HepG2 (cell line): Measurements from ENCODE around the gene SLC22A23. TPM values are rescaled to one million over a fixed set of nuclear protein-coding genes. Genes with fewer than 3 reads are reported as not detected.

Experiments used
- ATAC-seq: fragments of 200-7000 bp; cut with Tn5 transposase; 3 replicates; pipeline ENCODE4 v1.9.1; 2020; ENCODE audit warnings: mild to moderate bottlenecking, moderate library complexity
- BruUV-seq: library from RNA; stranded (reverse); fragments of 400-500 nt; replicated peaks from 2 replicates; lab custom pipeline; 2021; lab: Mats Ljungman, UMichigan
- CTCF ChIA-PET: fragments of 300-600 bp; formaldehyde crosslinking; extraction: SDS; loops from one replicate; lab custom pipeline; 2021; ENCODE audit warnings: low total read pairs, inconsistent platforms, low intra/inter-chr PET ratio; lab: Yijun Ruan, JAX
- POLR2A ChIA-PET: fragments of 350-600 bp; sonication (Branson Sonifier 250); formaldehyde crosslinking; loops from one replicate; lab custom pipeline; 2020; ENCODE audit warnings: antibody characterized with exemption, inconsistent platforms; lab: Yijun Ruan, JAX
- DNase-seq: peaks from one replicate; pipeline ENCODE4 v3.0.0-alpha.2; 2015; ENCODE audit warnings: low spot score
- FAIRE-seq: peaks from 3 replicates; lab custom pipeline; 2011; peaks lifted over from hg19 to GRCh38; lab: Jason Lieb, UNC
- H2AFZ ChIP-seq: one replicate; pipeline ENCODE4 v1.6.1; 2011; ENCODE audit warnings: low read length, inconsistent platforms
- H3K27ac ChIP-seq: fragments of 300-600 bp; 3 replicates; pipeline ENCODE4 v1.8.0; 2011; ENCODE audit warnings: mixed run types, mild to moderate bottlenecking, mixed read lengths, low read length, inconsistent platforms; ENCODE audit not compliant: insufficient read depth; ENCODE audit errors: extremely low read length
- H3K27me3 ChIP-seq, 2 experiments: fragments of 200-600 bp in 1 of 2; 2 replicates in 1 of 2; 3 replicates in 1 of 2; pipeline versions ENCODE4 v1.6.0 to v1.8.0; 2011; ENCODE audit warnings: low read length in 2 of 2, mild to moderate bottlenecking in 2 of 2, moderate library complexity in 2 of 2, inconsistent platforms in 1 of 2; ENCODE audit not compliant: insufficient read depth in 2 of 2, control insufficient read depth in 1 of 2
- H3K36me3 ChIP-seq, 2 experiments: fragments of 200-600 bp in 1 of 2; replicated peaks in 1 of 2; 2 replicates in 1 of 2; 3 replicates in 1 of 2; pipeline versions ENCODE4 v1.5.1 to v1.8.0; 2011; ENCODE audit warnings: low read length in 2 of 2, inconsistent platforms in 1 of 2; ENCODE audit not compliant: insufficient read depth in 2 of 2, control insufficient read depth in 1 of 2
- H3K4me1 ChIP-seq: 2 replicates; pipeline ENCODE4 v1.5.1; 2012; ENCODE audit warnings: low read length, inconsistent platforms; ENCODE audit not compliant: insufficient read depth
- H3K4me2 ChIP-seq: 2 replicates; pipeline ENCODE4 v1.6.0; 2011; ENCODE audit warnings: low read depth, low read length, inconsistent platforms
- H3K4me3 ChIP-seq, 3 experiments: fragments of 200-600 bp in 1 of 3; sonication (generic), shearing (Covaris generic) in 1 of 3; replicated peaks in 1 of 3; 2 replicates each; pipeline ENCODE4 v1.5.1; 2011 to 2016; ENCODE audit warnings: low read length in 3 of 3, inconsistent platforms in 2 of 3, low read depth in 2 of 3, mild to moderate bottlenecking in 2 of 3, control low read depth in 1 of 3, mixed read lengths in 1 of 3; ENCODE audit not compliant: insufficient read depth in 1 of 3
- H3K79me2 ChIP-seq: one replicate; pipeline ENCODE4 v1.6.1; 2011; ENCODE audit warnings: low read length, inconsistent platforms; ENCODE audit not compliant: insufficient read depth
- H3K9ac ChIP-seq: 2 replicates; pipeline ENCODE4 v1.6.0; 2011; ENCODE audit warnings: mild to moderate bottlenecking, low read depth, low read length, inconsistent platforms; ENCODE audit not compliant: insufficient read depth
- H3K9me3 ChIP-seq: 2 replicates; pipeline ENCODE4 v1.5.1; 2012; ENCODE audit warnings: mild to moderate bottlenecking, low read length
- H4K20me1 ChIP-seq: 2 replicates; pipeline ENCODE4 v1.6.0; 2011; ENCODE audit warnings: inconsistent platforms, mild to moderate bottlenecking, low read length, moderate library complexity; ENCODE audit not compliant: insufficient read depth
- BCL6 ChIP-seq: IDR thresholded peaks from 2 replicates; pipeline ENCODE4 v1.6.1; 2016; ENCODE audit warnings: missing genetic modification reagents, missing compliant biosample characterization
- CTCF ChIP-seq: sonication (generic); formaldehyde crosslinking; IDR thresholded peaks from 2 replicates; pipeline ENCODE4 v1.5.0; 2020; ENCODE audit warnings: mild to moderate bottlenecking, missing genetic modification reagents, moderate library complexity
- DRAP1 ChIP-seq: IDR thresholded peaks from 2 replicates; pipeline ENCODE4 v1.6.1; 2016; ENCODE audit warnings: missing genetic modification reagents, missing compliant biosample characterization
- EEA1 ChIP-seq: sonication (generic); formaldehyde crosslinking; IDR thresholded peaks from 2 replicates; pipeline ENCODE4 v1.5.1; 2020; ENCODE audit warnings: mild to moderate bottlenecking, missing genetic modification reagents, borderline replicate concordance
- ELF4 ChIP-seq: sonication (generic); formaldehyde crosslinking; IDR thresholded peaks from 2 replicates; pipeline ENCODE4 v1.5.0; 2020; ENCODE audit warnings: missing genetic modification reagents, mild to moderate bottlenecking, moderate library complexity, borderline replicate concordance
- IKZF4 ChIP-seq: sonication (generic); formaldehyde crosslinking; IDR thresholded peaks from 2 replicates; pipeline ENCODE4 v1.5.1; 2020; ENCODE audit warnings: borderline replicate concordance, mild to moderate bottlenecking, low read depth, missing genetic modification reagents; ENCODE audit errors: not compliant biosample characterization
- NR3C1 ChIP-seq: sonication (generic); formaldehyde crosslinking; IDR thresholded peaks from 2 replicates; pipeline ENCODE4 v1.4.0; 2020; ENCODE audit warnings: missing genetic modification reagents
- ONECUT2 ChIP-seq: sonication (generic); formaldehyde crosslinking; IDR thresholded peaks from 2 replicates; pipeline ENCODE4 v1.4.0; 2020; ENCODE audit warnings: missing genetic modification reagents
- PLRG1 ChIP-seq: fragments of 450-650 bp; conservative IDR thresholded peaks from 2 replicates; pipeline ENCODE4 v1.6.1; 2016
- RAD21 ChIP-seq: fragments of 450-650 bp; formaldehyde crosslinking; IDR thresholded peaks from 2 replicates; pipeline ENCODE4 v1.5.0; 2020; ENCODE audit warnings: mild to moderate bottlenecking
- RFX1 ChIP-seq: fragments of 450-650 bp; IDR thresholded peaks from 2 replicates; pipeline ENCODE4 v1.6.1; 2017
- SALL1 ChIP-seq: sonication (generic); formaldehyde crosslinking; IDR thresholded peaks from 2 replicates; pipeline ENCODE4 v1.8.0; 2022; ENCODE audit warnings: mild to moderate bottlenecking, missing genetic modification reagents
- STAG1 ChIP-seq: sonication (generic); formaldehyde crosslinking; IDR thresholded peaks from 2 replicates; pipeline ENCODE4 v1.4.0; 2020; ENCODE audit warnings: missing genetic modification reagents
- ZFX ChIP-seq: sonication (generic); formaldehyde crosslinking; IDR thresholded peaks from 2 replicates; pipeline ENCODE4 v1.4.0; 2020; ENCODE audit warnings: mild to moderate bottlenecking, low read depth, missing genetic modification reagents, moderate library complexity
- ZNF263 ChIP-seq: sonication (generic); formaldehyde crosslinking; IDR thresholded peaks from 2 replicates; pipeline ENCODE4 v1.4.0; 2020; ENCODE audit warnings: missing genetic modification reagents
- ZNF430 ChIP-seq: sonication (generic); formaldehyde crosslinking; IDR thresholded peaks from 2 replicates; pipeline ENCODE4 v1.9.0; 2021; ENCODE audit warnings: mild to moderate bottlenecking, missing genetic modification reagents
- ZNF552 ChIP-seq: sonication (generic); formaldehyde crosslinking; IDR thresholded peaks from 2 replicates; pipeline ENCODE4 v1.9.0; 2022; ENCODE audit warnings: missing genetic modification reagents, mild to moderate bottlenecking, borderline replicate concordance
- ZNF564 ChIP-seq: sonication (generic); formaldehyde crosslinking; IDR thresholded peaks from 2 replicates; pipeline ENCODE4 v1.8.1; 2023; ENCODE audit warnings: mild to moderate bottlenecking, missing genetic modification reagents
- ZNF713 ChIP-seq: sonication (generic); formaldehyde crosslinking; IDR thresholded peaks from 2 replicates; pipeline ENCODE4 v1.4.0; 2020; ENCODE audit warnings: mild to moderate bottlenecking, missing genetic modification reagents
- WGBS: methylation state at CpG from one replicate; pipeline ENCODE4 v1.1.6; 2017; ENCODE audit warnings: low lambda C conversion rate; 5-methylcytosine and 5-hydroxymethylcytosine counted together
- in situ Hi-C: cut with HindIII; loops from 2 replicates; pipeline ENCODE4 v1.10.0; 2017; ENCODE audit warnings: low pct_unique_long_range_greater_than_20kb; ENCODE audit not compliant: extremely low pct_ligation_motif_present
- intact Hi-C: fragments of 100-400 bp; cut with micrococcal nuclease; formaldehyde crosslinking; loops from one replicate; pipeline ENCODE4 v1.10.0; 2022; ENCODE audit not compliant: unreplicated experiment
- polyA plus RNA-seq, 8 experiments: library from polyadenylated mRNA; depleted of rRNA in 3 of 8; stranded (reverse) in 7 of 8; unstranded in 1 of 8; fragments of >200 nt; fragmentation: Illumina TruSeq in 4 of 8; extraction: Trizol in 4 of 8; gene quantifications; 2 replicates each; pipeline versions ENCODE4 v1.2.1 to v1.2.3, GENCODE V29; 2011 to 2016; ENCODE audit warnings: low read depth in 4 of 8, missing spikeins in 1 of 8, mixed read lengths in 1 of 8; ENCODE audit not compliant: insufficient read depth in 1 of 8
- total RNA-seq, 5 experiments: library from RNA; depleted of rRNA; stranded (reverse); fragments of >200 nt; fragmentation: Illumina TruSeq; extraction: Trizol; gene quantifications; 2 replicates each; pipeline ENCODE4 v1.2.3, GENCODE V29; 2016; ENCODE audit warnings: low read depth in 1 of 5
- TF ChIP-seq, protein P1 (sequence below): sonication (generic); formaldehyde crosslinking; IDR thresholded peaks from 2 replicates; pipeline ENCODE4 v1.8.1; 2023; ENCODE audit warnings: missing genetic modification reagents, inconsistent platforms, borderline replicate concordance

Gene SLC22A23
- total and polyA plus RNA-seq, 2 of the 13 experiments (the other 11 are each of a cell fraction or from before 2014, with no cell fraction given) = 11.8 to 17.5 TPM

- H3K4me1 ChIP-seq = peaks cover 11% of the 10 kb centered on the region
- no peaks in the 10 kb centered on the region for H3K79me2 ChIP-seq
- peak; percentile 72 for ATAC-seq
- no peak overlapping the region for H3K4me3 ChIP-seq
- ChIA-PET POLR2A (no interaction called here), CTCF (no interaction called here)
- no peak overlapping the region for H3K27ac ChIP-seq
- in situ Hi-C loops (loop anchor here (25.0 kb wide), 1 partner anchor 692 kb away; no protein-coding TSS in a partner anchor), intact Hi-C loops (loop anchor here (1.0 to 5.0 kb wide), 3 partner anchors 157 to 1567 kb away; no protein-coding TSS in a partner anchor)
- WGBS = 94% methylated on average over 29 of the region's 29 CpGs
- no peaks in the 10 kb centered on the region for H4K20me1 ChIP-seq
- H3K36me3 ChIP-seq = peaks cover 48 to 83% of the 10 kb centered on the region in 2 experiments
- DNase-seq = peak; percentile 25
- BruUV-seq = no TSS peak
- H3K9me3 ChIP-seq = no peaks in the 10 kb centered on the region
- no peak overlapping the region for H3K9ac ChIP-seq
- H3K4me2 ChIP-seq = no peak overlapping the region
- H2AFZ ChIP-seq = no peak overlapping the region
- no peaks in the 10 kb centered on the region for H3K27me3 ChIP-seq
- no peak for FAIRE-seq
- TF ChIP-seq ZFX (CRISPR knock-in tag) = no peak
- peak; percentile 62; the same call in 1 of the 2 replicates for TF ChIP-seq ZNF263 (CRISPR knock-in tag)
- TF ChIP-seq ZNF713 (CRISPR knock-in tag) = no peak
- TF ChIP-seq PLRG1 = no peak
- no peak for TF ChIP-seq ELF4 (CRISPR knock-in tag)
- no peak for TF ChIP-seq IKZF4 (CRISPR knock-in tag)
- TF ChIP-seq SALL1 = peak; percentile 21; the same call in 1 of the 2 replicates
- TF ChIP-seq ZNF552 = no peak
- no peak for TF ChIP-seq RFX1
- TF ChIP-seq, protein P1, sequence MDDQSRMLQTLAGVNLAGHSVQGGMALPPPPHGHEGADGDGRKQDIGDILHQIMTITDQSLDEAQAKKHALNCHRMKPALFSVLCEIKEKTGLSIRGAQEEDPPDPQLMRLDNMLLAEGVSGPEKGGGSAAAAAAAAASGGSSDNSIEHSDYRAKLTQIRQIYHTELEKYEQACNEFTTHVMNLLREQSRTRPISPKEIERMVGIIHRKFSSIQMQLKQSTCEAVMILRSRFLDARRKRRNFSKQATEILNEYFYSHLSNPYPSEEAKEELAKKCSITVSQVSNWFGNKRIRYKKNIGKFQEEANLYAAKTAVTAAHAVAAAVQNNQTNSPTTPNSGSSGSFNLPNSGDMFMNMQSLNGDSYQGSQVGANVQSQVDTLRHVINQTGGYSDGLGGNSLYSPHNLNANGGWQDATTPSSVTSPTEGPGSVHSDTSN = no peak
- TF ChIP-seq DRAP1 = no peak
- no peak for TF ChIP-seq BCL6
- TF ChIP-seq ZNF564 (CRISPR knock-in tag) = no peak
- TF ChIP-seq NR3C1 (CRISPR knock-in tag) = no peak
- no peak for TF ChIP-seq ZNF430 (CRISPR knock-in tag)
- TF ChIP-seq EEA1 (CRISPR knock-in tag) = no peak
- peak; percentile 70 for TF ChIP-seq CTCF (CRISPR knock-in tag)
- peak; percentile 76 for TF ChIP-seq STAG1 (CRISPR knock-in tag)
- no peak for TF ChIP-seq ONECUT2 (CRISPR knock-in tag)
- peak; percentile 53; the same call in 1 of the 2 replicates for TF ChIP-seq RAD21 (CRISPR knock-in tag)
These were observed 161.7 kb downstream of the SLC22A23 start for GRCh38 chr6:3294921-3295871.
